Raji (cell line): ENCODE measurements around the gene PRDM9.

Source experiments
- POLR2A ChIP-seq: IDR thresholded peaks from 2 replicates; pipeline ENCODE4 v1.6.1; 2011; ENCODE audit warnings: low read depth, low read length, control low read depth; ENCODE audit not compliant: insufficient read depth

PRDM9 gene

GRCh38 chr5:23507278-23507685, at the start of gene PRDM9:
Gene PRDM9 (plus strand): TSS chr5:23507609. CDS start chr5:23509034, 1,425 bp downstream.
- TF ChIP-seq POLR2A, result no peak

- no peak for TF ChIP-seq POLR2A
These were observed 49.6 kb upstream of the PRDM9 start for GRCh38 chr5:23457780-23458179.

- no peak for TF ChIP-seq POLR2A
These were observed 48.2 kb upstream of the PRDM9 start for GRCh38 chr5:23459214-23459613.

GRCh38 chr5:23461576-23461975, 45.8 kb upstream of the PRDM9 start:
- TF ChIP-seq POLR2A, result no peak

GRCh38 chr5:23466401-23466912, 41.0 kb upstream of the PRDM9 start:
- TF ChIP-seq POLR2A, result no peak

GRCh38 chr5:23468658-23469057, 38.8 kb upstream of the PRDM9 start:
- no peak for TF ChIP-seq POLR2A

- TF ChIP-seq POLR2A, result no peak
These were observed 33.5 kb upstream of the PRDM9 start for GRCh38 chr5:23473915-23474314.

- TF ChIP-seq POLR2A, result no peak
These were observed 33.1 kb upstream of the PRDM9 start for GRCh38 chr5:23474315-23474714.

- no peak for TF ChIP-seq POLR2A
These were observed 30.8 kb upstream of the PRDM9 start for GRCh38 chr5:23476580-23476979.

GRCh38 chr5:23482642-23483041, 24.8 kb upstream of the PRDM9 start:
- TF ChIP-seq POLR2A, result no peak

- no peak for TF ChIP-seq POLR2A
These were observed 24.3 kb upstream of the PRDM9 start for GRCh38 chr5:23483090-23483489.

GRCh38 chr5:23484096-23484495, 23.3 kb upstream of the PRDM9 start:
- no peak for TF ChIP-seq POLR2A

- TF ChIP-seq POLR2A, result no peak
These were observed 16.4 kb upstream of the PRDM9 start for GRCh38 chr5:23490993-23491392.

- no peak for TF ChIP-seq POLR2A
These were observed 12.9 kb upstream of the PRDM9 start for GRCh38 chr5:23494558-23494957.

- TF ChIP-seq POLR2A, result no peak
These were observed 10.8 kb upstream of the PRDM9 start for GRCh38 chr5:23496576-23496975.

GRCh38 chr5:23506329-23507236, 826 bp upstream of the PRDM9 start:
- no peak for TF ChIP-seq POLR2A
